H1 (cell line): ENCODE measurements around the gene SLC25A11. TPM values are rescaled to one million over a fixed set of nuclear protein-coding genes. Genes with fewer than 3 reads are reported as not detected.

Experiments
- CTCF ChIA-PET: fragments of 300-600 bp; sonication (Branson Sonifier 250); formaldehyde crosslinking; loops from one replicate; lab custom pipeline; 2021; ENCODE audit not compliant: partially characterized antibody; lab: Charles Lee
- POLR2A ChIA-PET: fragments of 300-600 bp; sonication (Branson Sonifier 250); formaldehyde crosslinking; loops from one replicate; lab custom pipeline; 2021; ENCODE audit warnings: inconsistent platforms; ENCODE audit not compliant: partially characterized antibody; lab: Charles Lee
- DNase-seq, 2 experiments: peaks; one replicate each; pipeline versions ENCODE4 v3.0.0 to v3.0.0-alpha.2; 2010 to 2022; ENCODE audit warnings: low spot score in 2 of 2, low read depth in 1 of 2, mixed read lengths in 1 of 2
- FAIRE-seq: peaks from 2 replicates; lab custom pipeline; 2011; peaks lifted over from hg19 to GRCh38; lab: Jason Lieb, UNC
- H2AFZ ChIP-seq: 2 replicates; pipeline ENCODE4 v1.8.1; 2012; ENCODE audit warnings: low read length, inconsistent platforms
- H2AK5ac ChIP-seq: 2 replicates; pipeline ENCODE4 v1.6.1; 2013; ENCODE audit warnings: low read depth, low read length
- H2BK120ac ChIP-seq: replicated peaks from 2 replicates; pipeline ENCODE3; 2013; ENCODE audit warnings: low read depth, low read length, inconsistent platforms
- H2BK12ac ChIP-seq: 2 replicates; pipeline ENCODE4 v1.6.1; 2013; ENCODE audit warnings: low read depth, low read length
- H2BK15ac ChIP-seq: 2 replicates; pipeline ENCODE4 v1.6.1; 2013; ENCODE audit warnings: low read length
- H2BK20ac ChIP-seq: 2 replicates; pipeline ENCODE4 v1.6.1; 2013; ENCODE audit warnings: low read length
- H2BK5ac ChIP-seq: 2 replicates; pipeline ENCODE4 v1.6.1; 2013; ENCODE audit warnings: low read depth, low read length
- H3K14ac ChIP-seq: 2 replicates; pipeline ENCODE4 v1.6.1; 2013; ENCODE audit warnings: inconsistent platforms; ENCODE audit not compliant: insufficient read length
- H3K18ac ChIP-seq: 2 replicates; pipeline ENCODE4 v1.6.1; 2013; ENCODE audit warnings: low read length; ENCODE audit errors: extremely low read depth
- H3K23ac ChIP-seq: 2 replicates; pipeline ENCODE4 v1.6.1; 2013; ENCODE audit warnings: inconsistent platforms; ENCODE audit not compliant: insufficient read length
- H3K23me2 ChIP-seq: 2 replicates; pipeline ENCODE4 v1.6.1; 2013; ENCODE audit warnings: low read depth, low read length
- H3K27ac ChIP-seq: 2 replicates; pipeline ENCODE4 v1.6.1; 2011; ENCODE audit warnings: low read depth, low read length, inconsistent platforms
- H3K27me3 ChIP-seq, 4 experiments: replicated peaks in 1 of 4; 1 replicate in 1 of 4; 2 replicates in 3 of 4; pipeline versions ENCODE4 v1.6.1 to v1.8.1; 2011 to 2013; ENCODE audit warnings: low read length in 3 of 4, mild to moderate bottlenecking in 3 of 4, inconsistent platforms in 2 of 4, mixed read lengths in 2 of 4, moderate library complexity in 1 of 4; ENCODE audit not compliant: control insufficient read depth in 3 of 4, insufficient read depth in 3 of 4; ENCODE audit errors: extremely low read depth in 1 of 4
- H3K36me3 ChIP-seq, 4 experiments: 2 replicates each; pipeline versions ENCODE4 v1.6.1 to v1.8.1; 2011 to 2013; ENCODE audit warnings: mild to moderate bottlenecking in 4 of 4, low read length in 3 of 4, moderate library complexity in 2 of 4, control low read depth in 1 of 4, inconsistent platforms in 1 of 4; ENCODE audit not compliant: insufficient read depth in 4 of 4, control insufficient read depth in 2 of 4
- H3K4ac ChIP-seq: replicated peaks from 2 replicates; pipeline ENCODE3; 2013; ENCODE audit warnings: low read length, low read depth, mixed read lengths, inconsistent platforms; ENCODE audit not compliant: insufficient read length
- H3K4me1 ChIP-seq, 4 experiments: replicated peaks in 1 of 4; 1 replicate in 1 of 4; 2 replicates in 3 of 4; pipeline versions ENCODE4 v1.6.1 to v1.8.1; 2011 to 2013; ENCODE audit warnings: low read length in 3 of 4, inconsistent platforms in 2 of 4, mixed read lengths in 1 of 4; ENCODE audit not compliant: insufficient read depth in 4 of 4, control insufficient read depth in 3 of 4
- H3K4me2 ChIP-seq, 2 experiments: 2 replicates each; pipeline versions ENCODE4 v1.6.1 to v1.8.1; 2011 to 2013; ENCODE audit warnings: low read depth in 2 of 2, low read length in 2 of 2, control low read depth in 1 of 2, inconsistent platforms in 1 of 2, mild to moderate bottlenecking in 1 of 2; ENCODE audit not compliant: insufficient read depth in 1 of 2
- H3K4me3 ChIP-seq, 4 experiments: fragments of 200-600, 300-600 bp in 1 of 4; sonication (generic), shearing (Covaris generic), sonication (Bioruptor Twin) in 1 of 4; 2 replicates each; pipeline versions ENCODE4 v1.5.1 to v1.8.1; 2011 to 2016; ENCODE audit warnings: low read length in 4 of 4, low read depth in 3 of 4, control low read depth in 2 of 4, inconsistent platforms in 2 of 4, mild to moderate bottlenecking in 2 of 4, mixed read lengths in 1 of 4, moderate library complexity in 1 of 4; ENCODE audit not compliant: insufficient read depth in 2 of 4; ENCODE audit errors: extremely low read depth in 1 of 4
- H3K56ac ChIP-seq: replicated peaks from 2 replicates; pipeline ENCODE3; 2013; ENCODE audit warnings: low read depth, mild to moderate bottlenecking, mixed read lengths, low read length, inconsistent platforms; ENCODE audit not compliant: insufficient read length
- H3K79me1 ChIP-seq: 2 replicates; pipeline ENCODE4 v1.6.1; 2013; ENCODE audit warnings: low read depth, low read length, control low read depth
- H3K79me2 ChIP-seq, 2 experiments: 2 replicates each; pipeline versions ENCODE4 v1.6.1 to v1.8.1; 2012 to 2013; ENCODE audit warnings: low read length in 2 of 2, mild to moderate bottlenecking in 2 of 2, inconsistent platforms in 1 of 2; ENCODE audit not compliant: insufficient read depth in 2 of 2, control insufficient read depth in 1 of 2
- H3K9ac ChIP-seq, 4 experiments: replicated peaks in 1 of 4; 1 replicate in 1 of 4; 2 replicates in 3 of 4; pipeline versions ENCODE4 v1.6.1 to v1.8.1; 2011 to 2013; ENCODE audit warnings: low read depth in 3 of 4, low read length in 3 of 4, control low read depth in 2 of 4, mild to moderate bottlenecking in 2 of 4, moderate library complexity in 2 of 4, inconsistent platforms in 1 of 4; ENCODE audit errors: extremely low read depth in 1 of 4
- H3K9me3 ChIP-seq, 2 experiments: 2 replicates each; pipeline versions ENCODE4 v1.6.1 to v1.8.1; 2012 to 2013; ENCODE audit warnings: mild to moderate bottlenecking in 2 of 2, moderate library complexity in 2 of 2, control low read depth in 1 of 2, inconsistent platforms in 1 of 2, low read depth in 1 of 2, low read length in 1 of 2, mixed read lengths in 1 of 2; ENCODE audit not compliant: insufficient read depth in 2 of 2
- H4K20me1 ChIP-seq, 2 experiments: replicated peaks in 1 of 2; 2 replicates each; pipeline versions ENCODE3 to v1.8.1; 2011 to 2013; ENCODE audit warnings: inconsistent platforms in 2 of 2, low read length in 2 of 2, mild to moderate bottlenecking in 1 of 2; ENCODE audit not compliant: insufficient read depth in 2 of 2, control insufficient read depth in 1 of 2
- H4K5ac ChIP-seq: 2 replicates; pipeline ENCODE4 v1.6.1; 2013; ENCODE audit warnings: low read length, low read depth, mixed read lengths, inconsistent platforms; ENCODE audit not compliant: insufficient read length
- H4K8ac ChIP-seq: 2 replicates; pipeline ENCODE4 v1.8.0; 2013; ENCODE audit warnings: mild to moderate bottlenecking, moderate library complexity, low read length, inconsistent platforms; ENCODE audit not compliant: insufficient read depth; ENCODE audit errors: extremely low read depth
- H4K91ac ChIP-seq: replicated peaks from 2 replicates; pipeline ENCODE3; 2013; ENCODE audit warnings: low read length, mixed read lengths, inconsistent platforms; ENCODE audit not compliant: insufficient read length
- E2F6 ChIP-seq: IDR thresholded peaks from 2 replicates; pipeline ENCODE4 v1.6.1; 2012; ENCODE audit warnings: inconsistent platforms
- TBP ChIP-seq: IDR thresholded peaks from 2 replicates; pipeline ENCODE4 v1.6.1; 2011; ENCODE audit warnings: low read depth, low read length, improper control_type of control experiment
- USF2 ChIP-seq: IDR thresholded peaks from 2 replicates; pipeline ENCODE4 v1.6.1; 2011; ENCODE audit warnings: low read length, improper control_type of control experiment
- YY1 ChIP-seq: IDR thresholded peaks from 2 replicates; pipeline ENCODE4 v1.6.1; 2011; ENCODE audit warnings: low read depth, mild to moderate bottlenecking, low read length
- WGBS, 2 experiments: shearing (Covaris generic) in 1 of 2; methylation state at CpG; one replicate each; pipeline versions ENCODE4 v1.1.6 to v1.1.7; 2013 to 2015; ENCODE audit warnings: low lambda C conversion rate in 2 of 2, mixed read lengths in 2 of 2, inconsistent platforms in 1 of 2, low coverage in 1 of 2, missing lambda C conversion rate in 1 of 2; ENCODE audit not compliant: insufficient replicate concordance in 2 of 2, insufficient coverage in 1 of 2, insufficient read length in 1 of 2; ENCODE audit errors: extremely low coverage in 1 of 2, missing lambda C conversion rate in 1 of 2; 5-methylcytosine and 5-hydroxymethylcytosine counted together
- polyA plus RNA-seq, 7 experiments: library from polyadenylated mRNA; depleted of rRNA in 3 of 7; stranded (reverse) in 5 of 7; unstranded in 2 of 7; fragments of >200 nt in 5 of 7; fragments of 200-250 nt in 2 of 7; gene quantifications; 1 replicate in 5 of 7; 2 replicates in 1 of 7; 4 replicates in 1 of 7; pipeline versions ENCODE4 v1.2.1 to v1.2.3, GENCODE V29; 2011 to 2013; ENCODE audit warnings: missing spikeins in 2 of 7, mixed read lengths in 2 of 7
- total RNA-seq: library from RNA; stranded (reverse); fragmentation: NEBNext Ultra II Directional; extraction: Animal tissue kit (Norgen Biotek cat#: 25700); gene quantifications from 2 replicates; pipeline ENCODE4 v1.2.1, GENCODE V29; 2021

The SLC25A11 gene
- total and polyA plus RNA-seq, 2 of the 8 experiments (the other 6 are each of a cell fraction or from before 2014, with no cell fraction given), result 55.9 to 97.0 TPM

DNA sequence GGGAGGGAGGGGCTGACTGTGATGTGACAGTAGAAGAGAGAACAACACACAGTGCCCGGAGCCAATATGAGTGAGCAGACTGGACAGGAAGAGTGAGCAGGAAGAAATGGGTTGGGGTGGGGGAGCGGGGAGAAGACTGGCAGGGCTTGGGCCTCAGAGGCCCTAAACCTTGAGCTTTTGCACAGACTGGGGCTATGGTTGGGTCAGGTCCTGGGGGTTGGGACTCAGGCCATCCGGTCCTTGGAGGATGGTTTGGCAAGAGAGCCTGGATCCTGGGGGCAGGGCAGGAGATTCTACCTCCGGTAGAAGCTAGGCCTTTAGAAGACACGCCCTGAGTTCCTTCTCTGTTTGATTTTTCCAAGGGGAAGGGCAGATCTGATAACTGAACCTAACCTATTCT lies 46.6 kb upstream of the SLC25A11 start:
- Histone ChIP-seq H3K27me3 (peaks cover 0 to 11% (median 9%) of the 10 kb centered on the region in 4 experiments; a peak in 6 of 7 replicates), H3K56ac (no peak overlapping the region), H3K9ac (no peak overlapping the region), H3K4me2 (peak overlapping the region; percentile 82 to 96), H3K79me2 (no peaks in the 10 kb centered on the region), H3K27ac (no peak overlapping the region), H3K18ac (no peak overlapping the region), H4K20me1 (no peaks in the 10 kb centered on the region), H4K91ac (no peak overlapping the region), H3K36me3 (no peaks in the 10 kb centered on the region), H2BK12ac (no peak overlapping the region), H2BK5ac (no peak overlapping the region; the same call in 1 of the 2 replicates), H2BK120ac (no peak overlapping the region), H2AK5ac (no peak overlapping the region), H4K8ac (no peak overlapping the region; the same call in 1 of the 2 replicates), H3K23ac (no peak overlapping the region), H2AFZ (no peak overlapping the region), H4K5ac (no peak overlapping the region), H3K4ac (no peak overlapping the region), H3K79me1 (no peaks in the 10 kb centered on the region), H3K9me3 (no peaks in the 10 kb centered on the region), H3K4me1 (peaks cover 0 to 7% (median 4%) of the 10 kb centered on the region in 4 experiments; a peak in 5 of 7 replicates), H3K4me3 (peak overlapping the region; percentile 59 to 85 (median 66); a peak in 7 of 8 replicates), H3K14ac (no peak overlapping the region), H3K23me2 (peaks cover 6% of the 10 kb centered on the region; the same call in 1 of the 2 replicates), H2BK20ac (no peak overlapping the region), H2BK15ac (no peak overlapping the region)
- ChIA-PET CTCF (interaction anchor here (0.6 to 3.1 kb wide), 8 partner anchors 11 to 62 kb away, joined by 3 to 15 read pairs (median 4); partner anchors contain the start of genes INCA1 and KIF1C), POLR2A (interaction anchor here (0.9 to 10.7 kb wide), 10 partner anchors 12 to 86 kb away, joined by 3 to 128 read pairs (median 3); partner anchors contain the start of genes ENO3, INCA1, KIF1C and PFN1)
- TF ChIP-seq TBP (no peak), E2F6 (no peak), USF2 (no peak), YY1 (no peak)
- no peak for DNase-seq
- FAIRE-seq, result no peak
- WGBS, 2 experiments, result 88% methylated on average over 5 of the region's 5 CpGs; no CpG with 5 or more reads in 1 of the 2 experiments
